HG03280 (cell line): ENCODE results near the gene STARD5.
A peak's percentile ranks its signal among the peaks of the same experiment; 100 is the strongest.
"Not testable (repeated sequence)": the region's sequence is repeated elsewhere in the genome, so short reads cannot be mapped to it uniquely, and the experiment has no call there.

Experiments
- ATAC-seq: cut with Tn5 transposase; IDR thresholded peaks from one replicate; pipeline ENCODE4 v1.9.1; 2021; ENCODE audit warnings: mild to moderate bottlenecking, moderate library complexity; ENCODE audit not compliant: unreplicated experiment

STARD5 gene

DNA sequence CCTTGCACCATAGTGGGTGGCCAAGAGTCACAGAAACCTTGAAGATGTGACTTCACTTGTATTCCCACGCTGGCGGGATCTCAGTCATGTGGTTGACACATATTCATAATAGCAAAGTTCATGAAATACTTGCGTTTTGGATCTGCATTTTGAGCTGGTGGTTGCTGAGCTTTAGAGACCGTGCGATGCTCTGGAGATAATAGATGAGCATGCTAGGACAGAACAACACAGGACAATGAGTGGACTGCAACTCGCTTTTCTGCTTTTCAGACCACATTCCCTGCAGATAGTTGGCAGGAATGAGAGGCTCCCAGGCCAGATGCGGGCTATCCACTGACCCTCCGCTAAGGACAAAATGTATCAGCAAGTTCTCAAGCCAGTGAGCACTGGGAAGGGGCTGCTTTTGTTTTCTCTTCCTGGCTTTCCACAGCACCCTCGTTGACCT is 13.8 kb upstream of the STARD5 start:
- ATAC-seq, result no peak

DNA sequence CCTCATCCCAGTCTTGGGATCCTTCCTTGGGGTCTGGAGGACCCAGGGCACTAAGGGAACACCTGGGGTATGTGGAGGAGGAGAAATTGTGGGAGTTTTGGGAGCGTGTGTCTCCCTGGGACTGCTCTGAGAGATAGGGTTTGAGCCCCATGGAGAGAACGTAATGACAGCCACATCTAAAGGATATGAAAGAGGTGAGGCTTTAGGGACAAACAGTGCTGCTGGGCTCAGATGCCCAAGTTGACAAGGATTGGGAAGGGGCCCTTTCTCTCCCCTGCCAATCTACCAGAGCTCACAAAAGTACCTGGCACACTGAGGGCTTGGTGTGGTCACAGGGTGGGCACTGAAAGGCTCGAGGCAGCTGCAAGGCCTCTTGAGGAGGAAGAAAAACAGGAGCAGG is 13.3 kb upstream of the STARD5 start:
- ATAC-seq, result no peak

DNA sequence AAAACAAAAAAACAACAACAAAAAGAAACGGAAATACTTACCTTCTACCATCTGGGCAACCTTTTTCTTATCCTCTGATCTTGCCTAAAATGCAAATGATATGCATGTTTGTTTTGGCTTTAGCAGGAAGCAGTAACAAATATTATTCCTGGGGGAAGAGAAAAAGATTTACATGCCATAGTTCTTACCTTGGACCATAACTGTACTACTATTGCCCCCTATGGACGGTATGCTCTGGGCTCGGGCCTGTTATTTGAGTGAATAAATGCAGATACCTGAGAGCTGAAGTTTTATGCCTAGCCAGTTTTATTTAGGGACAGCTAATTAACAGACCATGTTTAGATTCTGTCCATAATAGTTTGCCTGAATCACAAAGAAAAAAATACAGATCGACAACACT is 12.6 kb upstream of the STARD5 start:
- peak; percentile 51 for ATAC-seq

DNA sequence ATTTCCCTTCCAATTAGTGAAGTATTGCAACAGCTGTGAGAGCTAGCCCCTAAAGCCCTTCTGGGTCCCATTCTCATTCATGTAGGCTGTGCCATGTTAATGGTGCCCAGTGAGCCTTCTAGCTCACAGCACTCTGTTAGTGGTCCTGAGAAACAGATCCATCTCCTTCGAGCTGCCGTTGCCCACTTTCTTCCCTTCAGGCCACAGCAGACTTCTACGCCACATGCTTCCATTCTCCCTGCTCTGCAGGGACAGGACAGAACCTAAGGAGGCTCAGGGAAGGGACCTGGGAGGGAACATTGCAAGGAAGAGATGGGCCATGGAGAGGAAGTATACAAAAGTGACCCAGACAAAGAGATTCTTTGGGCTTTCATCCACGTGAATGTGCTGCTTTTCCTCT is 11.7 kb upstream of the STARD5 start:
- no peak for ATAC-seq

DNA sequence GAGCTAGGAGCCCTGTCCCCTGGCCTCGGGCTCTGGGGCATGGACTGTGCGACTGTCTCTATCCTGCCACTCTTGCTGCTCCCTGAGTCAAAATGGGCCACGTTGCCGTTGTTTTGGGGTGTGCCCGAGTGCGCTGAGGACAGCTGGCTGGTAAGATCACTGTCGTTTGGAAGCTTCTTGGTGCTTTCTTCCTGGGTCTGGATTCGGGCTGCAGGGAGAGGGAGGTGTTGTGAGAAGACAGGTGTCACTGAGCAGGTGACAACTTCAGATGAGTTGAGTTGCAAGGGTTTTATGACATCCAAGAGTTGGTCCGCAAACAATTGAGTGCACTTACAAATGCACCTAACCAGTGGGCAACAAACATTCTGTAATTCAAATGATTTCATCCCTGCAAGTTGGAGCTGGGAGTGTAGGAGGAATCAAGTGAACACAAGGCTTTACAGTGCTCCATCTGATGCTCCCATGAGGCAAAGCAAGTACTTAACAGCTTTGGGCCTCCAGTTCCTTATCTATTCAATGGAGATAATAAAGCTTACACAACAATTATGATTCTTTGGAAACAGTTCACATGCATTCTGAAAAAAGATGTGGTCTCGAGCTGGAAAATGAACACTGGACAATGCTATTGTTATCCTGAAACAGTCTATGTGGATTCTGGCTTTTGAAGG is 11.0 kb upstream of the STARD5 start:
- ATAC-seq, result no peak

DNA sequence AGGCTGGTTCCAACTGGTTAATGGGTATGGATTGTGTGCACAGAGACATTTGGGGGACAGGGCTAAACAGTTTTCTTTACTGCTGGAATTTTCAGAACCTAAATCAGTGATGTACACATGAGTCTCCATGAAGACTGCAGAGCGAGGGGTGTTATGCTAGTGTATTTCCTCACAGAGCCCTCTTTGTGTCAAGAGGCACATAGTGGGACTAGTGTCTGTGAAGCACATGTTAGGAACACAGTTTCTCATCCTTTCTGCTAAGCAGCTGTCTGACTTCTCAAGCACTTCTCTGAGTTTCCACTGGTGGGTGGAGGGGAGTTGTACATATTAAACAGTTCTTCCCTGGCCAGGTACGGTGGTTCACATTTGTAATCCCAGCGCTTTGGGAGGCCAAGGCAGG is 9.4 kb upstream of the STARD5 start:
- ATAC-seq, result no peak

DNA sequence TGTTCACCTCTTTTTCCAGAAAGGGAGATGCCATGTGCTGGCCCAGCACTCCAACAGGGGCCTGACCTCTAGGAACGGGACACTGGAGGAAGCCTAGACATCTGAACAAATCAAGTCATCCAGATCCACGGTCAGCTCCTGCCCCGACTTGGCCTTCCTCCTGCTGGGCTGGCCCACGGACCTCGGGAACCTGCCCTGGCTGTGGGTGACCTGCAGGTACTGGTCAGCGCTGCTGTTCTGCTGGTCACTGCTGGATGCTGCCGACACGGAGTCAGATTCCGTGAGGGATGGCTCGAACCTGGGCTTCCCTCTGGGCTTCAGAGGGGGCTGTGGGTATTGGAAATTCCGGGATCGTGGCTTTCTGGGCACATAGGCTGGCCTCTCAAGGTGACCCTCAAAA is 8.4 kb upstream of the STARD5 start:
- no peak for ATAC-seq

DNA sequence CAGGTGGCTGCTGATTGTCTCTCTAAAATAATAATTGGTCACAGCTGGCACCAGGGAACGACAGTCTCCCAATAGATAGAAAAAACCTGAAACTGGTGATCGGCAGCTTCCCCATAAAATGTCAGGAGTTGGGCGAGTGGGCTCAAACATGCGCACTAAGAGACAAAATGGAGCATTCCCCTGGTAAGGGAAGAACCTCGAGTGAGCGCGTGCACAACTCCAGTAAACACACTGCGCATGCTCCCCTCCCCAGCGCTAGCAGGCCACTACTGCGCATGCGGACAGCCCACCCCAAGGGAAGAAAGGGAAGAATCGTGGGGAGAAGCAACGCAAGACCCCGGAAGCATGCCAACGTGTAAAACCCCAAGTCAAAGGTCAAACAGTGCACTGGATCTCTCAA is 7.7 kb upstream of the STARD5 start:
- ATAC-seq, result no peak

DNA sequence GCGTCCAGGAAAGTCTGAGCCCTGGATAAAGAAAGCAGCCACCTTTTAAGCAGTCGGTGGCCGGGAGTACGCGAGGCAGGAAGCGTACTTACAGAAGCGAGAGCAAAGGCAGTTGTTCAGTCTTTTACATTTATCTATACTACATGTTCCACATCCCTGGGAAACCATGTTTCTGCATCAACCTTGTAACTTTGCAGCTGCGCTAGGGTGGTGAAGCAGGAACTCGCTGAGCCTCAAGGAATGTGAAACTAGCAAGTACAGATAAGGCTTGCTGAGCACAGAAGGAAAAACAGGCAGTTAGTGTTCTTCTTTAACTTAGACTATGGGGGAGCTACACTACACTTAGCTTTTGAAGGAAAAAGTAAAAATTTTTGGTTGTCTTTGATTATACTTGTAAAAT is 7.2 kb upstream of the STARD5 start:
- ATAC-seq, result not testable (repeated sequence)

DNA sequence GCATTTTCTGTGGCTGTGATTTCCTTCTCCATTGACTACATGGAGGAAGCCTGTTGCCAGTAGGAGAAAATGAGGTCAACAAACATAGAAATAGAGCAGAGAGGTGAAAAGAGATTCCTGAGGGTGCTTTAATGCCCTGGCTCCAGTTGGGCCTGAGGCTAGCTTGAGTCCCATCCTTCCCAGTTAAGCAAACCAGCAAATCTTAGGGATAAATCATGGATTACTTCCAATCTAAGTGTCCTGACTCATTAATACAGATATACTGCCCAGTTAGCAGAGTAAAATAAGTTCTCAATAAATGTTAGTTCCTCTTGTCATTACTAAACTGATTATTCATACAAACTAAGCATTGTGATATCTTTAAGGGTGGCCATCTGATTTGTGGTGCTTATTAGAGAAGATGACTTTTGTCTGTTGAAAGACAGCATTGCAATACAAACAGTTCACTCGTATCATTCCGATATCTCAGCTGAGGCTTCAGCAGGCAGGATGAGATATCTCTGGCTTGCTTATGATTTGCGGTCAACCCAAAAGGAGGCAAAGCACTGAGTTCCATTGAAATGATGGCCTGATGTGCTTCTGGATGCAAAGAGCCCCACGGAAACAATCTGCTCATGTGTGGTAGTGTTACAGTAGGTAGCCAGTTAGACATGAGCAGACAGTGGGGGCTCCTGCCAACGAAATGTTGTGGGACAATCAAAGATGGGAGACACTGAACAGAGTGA is 6.6 kb upstream of the STARD5 start:
- ATAC-seq, result no peak

DNA sequence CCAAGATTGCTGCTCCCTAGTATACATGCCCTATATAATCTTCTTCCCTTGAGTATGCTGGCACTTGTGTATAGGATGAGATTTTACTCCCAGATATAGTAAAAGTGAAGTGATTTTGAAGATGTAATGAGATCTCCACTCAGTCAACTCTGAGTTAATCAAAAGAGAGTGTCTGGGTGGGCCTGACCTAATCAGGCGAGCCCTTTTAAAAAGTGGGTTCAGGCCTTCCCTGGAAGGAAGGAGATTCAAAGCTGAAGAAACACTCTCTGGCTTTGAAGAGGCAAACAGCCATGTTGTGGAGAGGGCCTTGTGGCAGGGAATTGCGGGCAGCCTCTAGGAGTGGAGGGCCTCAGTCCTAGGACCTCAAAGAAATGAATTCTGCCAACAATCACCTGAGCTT is 5.5 kb upstream of the STARD5 start:
- no peak for ATAC-seq

DNA sequence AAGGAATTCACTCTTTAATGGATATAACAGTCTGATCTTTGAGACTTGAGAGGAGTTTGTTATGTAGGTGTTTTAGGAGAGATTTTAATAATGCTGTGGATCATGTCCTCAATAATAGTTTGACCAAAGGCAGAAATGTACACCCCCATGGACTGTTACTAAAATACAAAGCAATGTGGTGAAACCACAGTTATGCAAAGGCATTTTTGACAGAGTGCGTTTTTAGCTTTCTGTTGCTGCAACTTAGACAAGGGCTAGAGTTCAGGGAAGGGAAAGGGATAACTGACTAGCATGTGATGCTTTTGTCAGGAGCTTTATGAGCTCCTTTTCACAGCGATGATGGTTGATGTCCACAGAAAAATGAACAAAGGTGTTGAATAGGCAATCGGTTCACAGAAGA is 3.6 kb upstream of the STARD5 start:
- no peak for ATAC-seq

DNA sequence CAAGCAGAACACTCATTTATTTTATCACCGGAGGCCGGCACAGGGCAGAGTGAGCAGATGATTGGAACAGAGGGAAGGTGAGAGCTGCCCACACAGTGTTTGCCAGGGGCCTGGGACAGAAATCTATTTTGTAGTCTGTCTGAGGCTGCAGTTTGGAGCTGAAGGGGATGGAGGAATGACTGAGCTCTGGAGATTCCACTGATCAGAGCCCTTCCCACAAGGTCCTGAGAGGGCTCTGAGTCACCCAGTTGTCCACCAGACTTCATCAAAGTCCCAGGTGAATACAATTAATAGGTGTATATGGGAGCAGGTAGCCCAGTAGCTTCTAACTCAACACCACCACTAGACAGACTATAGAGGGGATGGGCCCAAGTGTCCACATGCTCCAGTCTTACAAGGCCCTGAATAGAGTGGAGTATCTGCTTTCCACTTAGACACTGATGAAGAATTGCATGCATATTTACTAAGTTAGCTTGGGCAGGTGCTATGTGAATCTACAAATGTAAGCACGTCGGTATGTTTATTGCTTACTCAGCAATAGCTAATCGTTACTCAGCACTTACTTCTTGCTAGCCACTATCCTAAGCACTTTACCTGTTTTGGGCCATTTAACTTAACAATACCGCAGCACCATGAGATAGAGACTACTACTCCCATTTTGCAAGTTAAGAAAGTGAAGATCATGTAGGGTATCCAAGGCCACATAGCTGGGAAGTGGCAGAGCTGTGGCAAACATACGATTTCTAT is 2.7 kb upstream of the STARD5 start:
- no peak for ATAC-seq

DNA sequence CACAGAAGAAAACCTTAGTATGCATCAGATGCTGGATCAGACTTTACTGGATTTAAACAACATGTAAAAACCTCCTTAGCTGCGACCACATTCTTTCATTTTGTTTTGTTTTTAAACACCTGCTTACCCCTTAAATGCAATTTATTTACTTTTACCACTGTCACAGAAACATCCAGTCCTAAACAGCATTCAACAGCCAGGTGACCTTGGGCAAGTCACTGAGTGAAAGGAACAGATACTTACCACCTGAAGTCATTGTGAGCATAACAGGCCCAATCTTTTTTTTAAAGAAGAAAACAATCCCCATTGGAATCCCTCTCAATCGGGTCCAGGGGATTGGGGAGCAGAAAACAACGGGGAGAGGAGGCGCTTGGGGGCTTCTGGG is 390 bp downstream of the STARD5 start:
- ATAC-seq, result peak; percentile 3

DNA sequence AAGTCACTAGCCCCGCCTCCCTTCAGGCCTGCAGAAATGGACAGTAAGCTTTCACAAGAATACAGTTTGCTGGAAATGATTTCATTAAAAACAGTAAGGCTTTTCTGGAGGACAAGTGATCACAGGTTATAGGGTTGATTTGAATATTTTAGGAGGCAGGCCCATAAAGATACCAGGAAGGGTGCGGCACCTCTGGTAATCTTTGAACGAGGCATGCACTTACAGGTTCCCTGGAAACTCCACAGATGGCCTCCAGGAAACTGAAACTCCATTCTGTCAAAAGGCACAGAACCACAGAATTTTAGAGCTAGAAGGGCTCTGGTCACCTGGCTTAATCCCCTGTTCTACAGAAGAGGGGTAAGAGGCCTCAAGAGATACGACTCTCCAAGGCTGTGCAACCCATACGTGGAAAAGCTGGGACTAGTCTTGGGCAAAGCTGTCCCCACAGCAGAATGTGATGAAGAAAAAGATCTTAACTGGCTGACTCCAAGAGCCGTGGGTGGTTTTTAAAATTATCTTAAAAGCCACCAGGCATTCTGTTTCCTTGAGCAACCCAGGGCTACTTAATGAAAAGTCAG is 1.2 kb downstream of the STARD5 start:
- no peak for ATAC-seq

DNA sequence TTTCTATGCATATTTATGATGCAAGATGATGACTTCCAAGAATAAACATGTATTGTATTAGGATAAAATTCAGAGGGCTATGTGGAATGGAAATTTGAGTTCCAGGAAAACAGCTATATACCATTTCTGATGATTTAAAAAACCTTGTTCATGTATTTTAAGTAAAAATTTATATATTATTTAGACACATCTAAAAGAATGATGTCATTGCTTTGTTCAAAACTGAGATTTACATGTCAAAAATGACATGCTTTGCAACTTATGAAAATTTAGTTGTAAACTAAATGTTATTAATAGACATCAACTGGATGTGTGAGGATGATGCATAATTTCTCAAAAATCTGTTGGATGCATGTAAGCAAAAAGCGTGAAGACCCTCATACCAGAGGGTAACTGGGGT is 2.3 kb downstream of the STARD5 start:
- ATAC-seq, result no peak

DNA sequence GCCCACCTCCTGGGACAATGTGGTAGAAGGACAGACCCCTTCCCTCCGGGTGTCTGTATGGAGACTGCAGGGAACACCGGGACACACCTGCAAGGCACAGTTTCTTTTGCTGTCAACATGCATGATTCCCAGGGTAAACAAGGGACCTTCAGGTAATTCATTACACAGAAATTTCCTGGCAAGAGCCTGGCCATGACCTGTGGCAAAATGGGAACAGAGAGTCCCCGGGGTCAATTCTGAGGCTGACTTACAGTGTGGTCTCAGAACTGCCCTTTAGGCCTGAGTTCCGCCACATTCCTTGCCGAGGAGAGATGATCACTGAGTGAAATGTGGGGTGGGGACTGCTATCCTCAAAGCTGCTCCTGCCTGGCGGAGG is 6.3 kb downstream of the STARD5 start:
- ATAC-seq, result no peak

DNA sequence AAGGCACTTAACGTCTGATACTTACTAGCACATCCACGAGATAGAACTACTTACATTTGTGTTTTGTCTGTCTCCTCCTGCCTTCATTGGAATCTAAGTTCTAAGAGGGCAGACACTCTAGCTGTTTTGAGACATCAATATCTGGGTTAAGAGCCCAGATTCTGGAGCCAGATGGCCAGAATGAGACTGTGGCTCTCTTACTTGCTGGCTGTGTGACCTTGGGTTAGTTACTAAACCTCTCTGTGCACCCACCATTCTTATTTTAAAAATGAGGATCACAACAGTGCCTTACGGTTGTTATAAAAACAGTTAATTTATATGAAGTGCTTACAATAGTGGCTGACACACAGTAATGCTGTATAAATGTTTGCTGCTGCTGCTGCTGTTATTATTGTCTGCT is 7.7 kb downstream of the STARD5 start:
- no peak for ATAC-seq

DNA sequence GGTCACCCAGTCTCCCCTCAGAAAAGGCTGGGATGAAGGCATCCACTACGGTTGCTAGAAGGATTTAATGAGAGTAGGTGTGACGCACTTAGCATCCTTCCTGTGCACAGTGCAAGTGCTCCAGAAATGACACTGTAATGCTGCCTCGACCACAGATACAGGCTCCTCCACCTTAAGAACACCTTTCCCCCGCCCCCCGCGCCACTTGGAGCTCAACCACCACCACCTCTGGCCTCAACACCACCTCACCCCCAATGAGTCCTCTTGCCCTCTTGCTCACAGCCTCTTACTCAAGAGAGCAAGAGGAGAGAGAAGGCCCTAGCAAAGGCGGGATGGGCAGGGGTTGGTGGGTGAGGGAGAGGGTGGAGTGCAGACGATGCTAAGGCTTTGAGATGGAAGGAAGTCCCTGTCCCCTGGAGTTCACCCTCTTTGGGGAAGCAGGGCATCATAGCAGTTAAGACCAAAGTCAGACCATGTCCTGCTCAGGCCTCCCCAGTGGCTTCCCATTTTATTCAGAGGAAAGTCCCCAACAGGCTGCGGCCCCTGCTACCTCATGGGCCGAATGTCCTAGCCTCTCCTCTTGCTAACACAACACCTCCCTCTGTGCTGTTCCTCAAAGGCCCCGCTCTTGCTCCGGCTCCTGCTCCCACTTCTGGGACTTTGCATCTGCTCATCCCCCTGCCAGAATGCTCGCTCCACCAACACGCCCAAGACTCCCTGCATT is 8.3 kb downstream of the STARD5 start:
- ATAC-seq, result no peak

DNA sequence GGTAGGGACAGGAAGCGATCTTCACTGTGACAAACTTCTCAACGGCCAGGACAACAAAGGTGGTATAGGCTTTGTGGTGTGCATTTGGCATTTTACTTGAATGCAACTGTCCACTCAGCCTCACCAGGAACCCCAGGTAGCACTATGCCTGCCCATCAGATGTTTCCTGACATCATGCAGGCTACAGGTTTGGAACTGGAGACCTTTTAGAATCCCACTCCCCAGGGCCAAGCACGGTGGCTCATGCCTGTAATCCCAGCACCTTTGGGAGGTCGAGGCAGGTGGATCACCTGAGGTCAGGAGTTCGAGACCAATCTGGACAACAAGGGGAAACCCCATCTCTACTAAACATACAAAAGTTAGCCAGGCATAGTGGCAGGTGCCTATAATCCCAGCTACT is 9.6 kb downstream of the STARD5 start:
- ATAC-seq, result no peak

DNA sequence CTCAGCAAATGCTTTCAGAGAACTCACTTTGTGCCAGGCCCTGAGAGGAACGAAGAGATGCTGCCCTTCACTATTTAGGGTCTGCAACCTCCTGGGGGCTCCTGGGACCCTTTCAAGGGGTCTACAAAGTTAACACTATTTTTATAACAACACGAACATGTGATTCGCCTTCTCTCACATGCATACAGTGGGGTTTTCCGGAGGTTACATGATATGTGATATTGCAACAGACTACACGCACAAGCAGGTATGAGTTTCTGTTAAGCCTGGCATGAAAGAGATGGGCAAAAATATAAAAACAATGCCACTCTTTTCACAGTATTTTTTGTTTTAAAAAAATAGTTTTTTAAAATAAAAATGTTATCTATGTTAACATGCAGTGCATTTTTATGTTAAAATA is 10.3 kb downstream of the STARD5 start:
- ATAC-seq, result no peak
